Common myeloid progenitor, CD34-positive (primary cell): ENCODE results near the gene EHBP1.

Source experiments
- CTCF ChIA-PET: fragments of 350-600 bp; sonication (Branson Sonifier 250); formaldehyde crosslinking; loops from one replicate; lab custom pipeline; 2021; ENCODE audit warnings: antibody characterized with exemption; lab: Charles Lee
- POLR2A ChIA-PET: fragments of 350-600 bp; sonication (Branson Sonifier 250); formaldehyde crosslinking; loops from one replicate; lab custom pipeline; 2021; ENCODE audit warnings: antibody characterized with exemption; lab: Charles Lee
- DNase-seq, 3 donors: peaks; one replicate each; pipeline versions ENCODE4 v3.0.0 to v3.0.0-alpha.2; 2013
- H3K27ac ChIP-seq, 2 experiments: 1 replicate in 1 of 2; 2 replicates in 1 of 2; pipeline ENCODE4 v1.7.0; 2013; ENCODE audit warnings: inconsistent platforms in 2 of 2, low read length in 2 of 2, mild to moderate bottlenecking in 2 of 2, low read depth in 1 of 2, moderate library complexity in 1 of 2; ENCODE audit not compliant: severe bottlenecking in 2 of 2, insufficient read depth in 1 of 2, poor library complexity in 1 of 2
- H3K27me3 ChIP-seq, 5 experiments: replicated peaks in 2 of 5; 1 replicate in 3 of 5; 2 replicates in 2 of 5; pipeline versions ENCODE4 v1.6.1 to v1.7.0; 2013; ENCODE audit warnings: low read length in 4 of 5, mild to moderate bottlenecking in 2 of 5, moderate library complexity in 2 of 5, inconsistent platforms in 1 of 5; ENCODE audit not compliant: insufficient read depth in 5 of 5, control insufficient read depth in 4 of 5
- H3K36me3 ChIP-seq, 4 experiments: 1 replicate in 2 of 4; 2 replicates in 2 of 4; pipeline versions ENCODE4 v1.6.1 to v1.7.0; 2013; ENCODE audit warnings: low read length in 3 of 4, control low read depth in 1 of 4, mild to moderate bottlenecking in 1 of 4; ENCODE audit not compliant: control insufficient read depth in 4 of 4, insufficient read depth in 4 of 4
- H3K4me1 ChIP-seq, 4 experiments: 1 replicate in 3 of 4; 2 replicates in 1 of 4; pipeline versions ENCODE4 v1.6.1 to v1.7.1; 2013; ENCODE audit warnings: low read length in 3 of 4, mild to moderate bottlenecking in 3 of 4, control low read depth in 1 of 4, inconsistent platforms in 1 of 4, moderate library complexity in 1 of 4; ENCODE audit not compliant: control insufficient read depth in 4 of 4, insufficient read depth in 4 of 4; ENCODE audit errors: control extremely low read depth in 1 of 4
- H3K4me3 ChIP-seq, 7 experiments: 1 replicate in 4 of 7; 2 replicates in 3 of 7; pipeline versions ENCODE4 v1.5.1 to v1.7.0; 2013; ENCODE audit warnings: mild to moderate bottlenecking in 7 of 7, low read length in 6 of 7, moderate library complexity in 6 of 7, inconsistent platforms in 2 of 7, low read depth in 2 of 7, control low read depth in 1 of 7; ENCODE audit not compliant: insufficient read depth in 4 of 7, control insufficient read depth in 1 of 7; ENCODE audit errors: extremely low read depth in 1 of 7
- H3K9me3 ChIP-seq, 5 experiments: 1 replicate in 4 of 5; 2 replicates in 1 of 5; pipeline versions ENCODE4 v1.6.1 to v1.7.1; 2013; ENCODE audit warnings: low read length in 4 of 5, mild to moderate bottlenecking in 2 of 5, inconsistent platforms in 1 of 5, low read depth in 1 of 5, moderate library complexity in 1 of 5; ENCODE audit not compliant: control insufficient read depth in 4 of 5, insufficient read depth in 2 of 5; ENCODE audit errors: control extremely low read depth in 1 of 5
- WGBS: methylation state at CpG from one replicate; pipeline ENCODE4 v1.1.5; 2013; ENCODE audit not compliant: insufficient coverage; 5-methylcytosine and 5-hydroxymethylcytosine counted together

Gene EHBP1

GRCh38 chr2:62884514-62884913 lies 179.0 kb downstream of the EHBP1 start:
- H3K4me1 ChIP-seq: peaks cover 0 to 3% (median 0%) of the 10 kb centered on the region in 4 experiments
- H3K27ac ChIP-seq: no peak overlapping the region
- ChIA-PET POLR2A (no interaction called here), CTCF (no interaction called here)
- no peak overlapping the region for H3K4me3 ChIP-seq
- no peaks in the 10 kb centered on the region for H3K27me3 ChIP-seq
- peak in 1 of 3 donors; percentile 6 for DNase-seq
- H3K9me3 ChIP-seq: peaks cover 0 to 2% (median 0%) of the 10 kb centered on the region in 5 experiments
- peaks cover 0 to 3% (median 1%) of the 10 kb centered on the region in 4 experiments for H3K36me3 ChIP-seq
- WGBS: no CpG with 5 or more reads among the region's 1 CpG

DNA sequence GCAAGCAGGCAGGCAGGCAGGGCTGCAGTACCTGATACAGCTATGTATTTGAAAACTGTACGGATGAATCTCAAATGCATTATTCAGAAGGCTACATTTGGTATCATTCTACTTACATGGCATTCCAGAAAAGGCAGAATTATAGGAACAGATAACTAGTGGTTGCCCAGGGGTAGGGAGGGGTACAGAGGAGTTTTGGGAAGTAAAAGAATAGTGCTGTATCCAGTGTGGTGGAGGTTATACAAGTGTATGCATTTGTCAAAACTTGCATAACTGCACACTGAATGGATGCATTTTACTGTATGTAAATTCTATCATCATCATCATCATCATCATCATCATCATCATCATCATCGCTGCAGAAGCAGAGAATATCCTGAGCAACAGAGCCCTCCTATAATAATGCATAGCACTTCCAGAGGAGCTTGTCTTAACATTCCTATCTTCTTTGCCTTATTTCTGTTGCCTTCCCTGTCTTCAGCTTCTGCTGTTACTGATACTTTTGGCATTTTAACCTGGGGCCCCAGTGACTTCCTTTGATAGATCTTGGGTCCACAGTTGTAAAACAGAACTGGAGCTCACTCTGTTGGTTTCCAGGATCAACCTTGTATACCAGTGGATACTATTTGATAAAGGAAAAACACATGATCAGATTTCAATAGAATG lies 189.6 kb downstream of the EHBP1 start:
- peaks cover 0 to 3% (median 1%) of the 10 kb centered on the region in 4 experiments for H3K36me3 ChIP-seq
- no peaks in the 10 kb centered on the region for H3K27me3 ChIP-seq
- ChIA-PET POLR2A (no interaction called here), CTCF (no interaction called here)
- H3K4me1 ChIP-seq: no peaks in the 10 kb centered on the region
- H3K9me3 ChIP-seq: no peaks in the 10 kb centered on the region
- no peak overlapping the region for H3K27ac ChIP-seq
- no peak overlapping the region for H3K4me3 ChIP-seq
- no peak for DNase-seq
- WGBS: 100% methylated on average over 1 of the region's 2 CpGs

DNA sequence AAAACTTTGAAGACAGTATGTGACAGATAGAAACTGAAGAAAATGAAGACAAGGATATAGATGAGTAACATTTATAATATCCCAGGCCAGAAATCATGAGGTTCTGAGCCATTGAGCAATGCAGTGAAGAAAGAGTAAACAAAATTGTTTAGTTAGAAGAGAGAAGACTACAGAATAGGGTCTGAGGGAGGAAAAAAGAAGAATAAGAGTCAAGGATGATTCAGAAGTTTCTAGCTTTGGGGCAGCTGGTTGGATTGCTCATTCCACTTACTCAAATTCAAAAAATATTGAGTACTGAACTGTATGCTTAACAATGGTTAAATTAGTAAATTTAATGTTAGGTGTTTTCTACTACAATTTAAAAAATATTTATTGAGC lies 190.1 kb downstream of the EHBP1 start:
- no peak overlapping the region for H3K27ac ChIP-seq
- no peaks in the 10 kb centered on the region for H3K4me1 ChIP-seq
- POLR2A ChIA-PET: no interaction called here
- no peaks in the 10 kb centered on the region for H3K9me3 ChIP-seq
- DNase-seq: no peak
- H3K27me3 ChIP-seq: no peaks in the 10 kb centered on the region
- H3K4me3 ChIP-seq: no peak overlapping the region
- CTCF ChIA-PET: no interaction called here
- peaks cover 0 to 3% (median 1%) of the 10 kb centered on the region in 4 experiments for H3K36me3 ChIP-seq

GRCh38 chr2:62897187-62897827 lies 191.8 kb downstream of the EHBP1 start:
- ChIA-PET POLR2A (no interaction called here), CTCF (interaction anchor here (1.2 kb wide), 1 partner anchor 11 kb away, joined by 3 read pairs; no protein-coding TSS in a partner anchor)
- Histone ChIP-seq H3K4me1 (no peaks in the 10 kb centered on the region), H3K27me3 (no peaks in the 10 kb centered on the region), H3K9me3 (no peaks in the 10 kb centered on the region), H3K27ac (no peak overlapping the region), H3K4me3 (no peak overlapping the region), H3K36me3 (peaks cover 0 to 6% (median 1%) of the 10 kb centered on the region in 4 experiments)
- no peak for DNase-seq

DNA sequence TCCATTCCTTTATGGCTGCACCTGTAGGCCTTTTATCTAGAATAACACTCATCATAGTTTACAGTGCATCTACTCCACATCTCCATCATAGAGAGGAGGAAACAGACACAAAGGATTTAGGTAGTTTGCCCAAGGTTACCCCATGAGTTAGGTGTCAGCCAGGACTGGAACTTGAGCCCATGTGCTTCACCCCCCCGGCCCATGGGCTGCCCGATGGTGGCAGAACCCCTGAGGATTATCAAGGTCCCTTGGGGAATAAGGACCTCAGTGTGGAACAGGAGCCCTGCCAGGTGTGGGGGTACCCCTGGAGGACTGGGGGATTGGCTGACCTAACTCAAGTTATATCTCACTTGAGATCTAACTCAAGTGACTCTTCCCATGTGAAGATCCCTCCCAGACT lies 198.8 kb downstream of the EHBP1 start:
- DNase-seq: no peak
- no peak overlapping the region for H3K4me3 ChIP-seq
- H3K4me1 ChIP-seq: no peaks in the 10 kb centered on the region
- ChIA-PET CTCF (no interaction called here), POLR2A (no interaction called here)
- no peaks in the 10 kb centered on the region for H3K9me3 ChIP-seq
- 88% methylated on average over 2 of the region's 2 CpGs for WGBS
- no peak overlapping the region for H3K27ac ChIP-seq
- no peaks in the 10 kb centered on the region for H3K27me3 ChIP-seq
- H3K36me3 ChIP-seq: peaks cover 0 to 6% (median 1%) of the 10 kb centered on the region in 4 experiments

DNA sequence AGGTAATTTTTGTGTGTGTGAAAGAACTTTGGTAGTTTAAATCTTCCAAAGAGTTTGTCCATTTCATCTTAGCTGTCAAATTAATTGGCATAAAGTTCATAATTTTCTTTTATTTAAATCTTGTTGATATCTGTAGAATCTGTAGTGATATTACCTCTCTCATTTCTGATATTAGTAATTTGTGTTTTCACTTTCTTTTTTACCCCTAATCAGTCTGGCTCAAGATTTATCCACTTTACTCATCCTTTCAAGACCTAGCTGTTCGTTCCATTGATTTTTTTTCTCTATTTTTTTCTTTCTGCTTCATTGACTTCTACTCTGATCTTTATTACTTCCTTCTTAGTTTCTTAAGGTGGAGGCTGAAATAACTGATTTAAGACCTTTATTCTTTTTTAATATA lies 202.6 kb downstream of the EHBP1 start:
- no CpG with 5 or more reads among the region's 1 CpG for WGBS
- Histone ChIP-seq H3K4me3 (no peak overlapping the region), H3K9me3 (no peaks in the 10 kb centered on the region), H3K4me1 (no peaks in the 10 kb centered on the region), H3K27me3 (no peaks in the 10 kb centered on the region), H3K36me3 (peaks cover 0 to 6% (median 1%) of the 10 kb centered on the region in 4 experiments), H3K27ac (no peak overlapping the region)
- CTCF ChIA-PET: no interaction called here
- DNase-seq: no peak
- POLR2A ChIA-PET: no interaction called here

DNA sequence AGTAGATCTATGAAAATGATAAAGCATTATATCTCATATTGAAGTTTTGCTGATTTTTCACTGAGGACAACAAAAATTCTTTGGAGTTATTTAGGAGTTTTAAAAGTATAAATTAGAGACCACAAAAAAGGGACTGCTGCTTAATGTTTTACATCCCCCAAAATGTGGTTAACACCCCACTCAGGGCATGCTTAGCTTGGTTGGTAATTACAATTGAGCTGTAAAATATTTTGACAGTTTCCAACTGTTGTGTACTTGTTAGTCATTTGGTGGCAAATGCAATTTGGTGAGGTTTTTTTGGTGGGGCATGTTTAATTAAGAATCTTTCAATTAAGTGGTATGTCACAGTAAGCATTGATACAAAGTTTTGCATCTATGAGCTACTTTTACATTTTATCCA lies 207.8 kb downstream of the EHBP1 start:
- DNase-seq: no peak
- no peaks in the 10 kb centered on the region for H3K4me1 ChIP-seq
- CTCF ChIA-PET: no interaction called here
- H3K27me3 ChIP-seq: no peaks in the 10 kb centered on the region
- no peak overlapping the region for H3K27ac ChIP-seq
- H3K4me3 ChIP-seq: no peak overlapping the region
- peaks cover 0 to 2% (median 0%) of the 10 kb centered on the region in 5 experiments for H3K9me3 ChIP-seq
- POLR2A ChIA-PET: no interaction called here
- peaks cover 0 to 3% (median 1%) of the 10 kb centered on the region in 4 experiments for H3K36me3 ChIP-seq
